GM18507 (cell line): ENCODE data around the gene NBAS.
"Not testable (repeated sequence)": the region's sequence is repeated elsewhere in the genome, so short reads cannot be mapped to it uniquely, and the experiment has no call there.

Experiments used
- DNase-seq: peaks from one replicate; pipeline ENCODE4 v3.0.0; 2011; ENCODE audit warnings: low read depth; ENCODE audit not compliant: insufficient read length; ENCODE audit errors: extremely low spot score
- FAIRE-seq: peaks from 2 replicates; lab custom pipeline; 2011; peaks lifted over from hg19 to GRCh38; lab: Jason Lieb, UNC

The NBAS gene

DNA sequence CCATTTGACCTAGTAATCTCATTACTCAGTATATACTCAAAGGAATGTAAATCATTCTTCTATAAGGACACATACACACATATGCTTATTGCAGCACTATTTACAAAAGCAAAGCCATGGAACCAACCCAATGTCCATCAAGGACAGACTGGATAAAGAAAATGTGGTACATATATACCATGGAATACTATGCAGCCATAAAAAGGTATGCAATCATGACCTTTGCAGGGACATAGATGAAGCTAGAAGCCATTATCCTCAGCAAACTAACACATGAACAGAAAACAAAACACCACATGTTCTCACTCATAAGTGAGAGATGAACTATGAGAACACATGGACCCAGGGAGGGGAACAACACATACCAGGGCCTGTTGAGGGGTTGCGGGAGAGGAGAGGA lies 214.5 kb downstream of the NBAS start:
- FAIRE-seq: no peak
- no peak for DNase-seq

DNA sequence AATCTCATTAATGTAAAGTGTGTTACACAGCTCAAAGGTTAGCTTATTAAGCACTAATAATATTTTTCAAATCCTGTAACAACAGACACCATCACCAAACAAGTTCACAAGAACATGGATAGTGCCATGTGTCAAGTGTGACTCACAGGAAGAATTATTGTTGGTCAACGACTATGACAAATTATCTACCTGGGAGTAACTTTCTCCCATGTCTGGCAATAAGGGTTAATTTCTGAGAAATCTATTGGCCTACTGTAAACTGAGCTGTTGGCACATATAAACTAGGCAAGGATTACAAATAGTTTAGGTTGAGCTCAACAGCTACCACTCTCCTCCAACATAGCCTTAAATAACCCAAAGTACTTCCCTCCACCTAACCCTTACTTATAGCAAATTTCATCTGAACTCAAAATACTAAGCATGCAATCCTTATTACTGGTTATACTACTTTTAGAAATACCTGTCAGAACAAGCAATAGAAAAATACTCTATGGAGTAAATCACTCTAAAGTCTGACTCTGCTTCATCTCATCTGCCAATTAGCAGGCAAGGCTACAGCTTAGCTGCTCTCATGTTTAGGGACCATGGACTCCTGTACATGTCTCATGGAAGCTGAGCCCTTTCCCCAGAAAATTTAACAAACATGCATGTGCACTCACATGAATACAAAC lies 223.0 kb downstream of the NBAS start:
- no peak for FAIRE-seq
- DNase-seq: no peak

DNA sequence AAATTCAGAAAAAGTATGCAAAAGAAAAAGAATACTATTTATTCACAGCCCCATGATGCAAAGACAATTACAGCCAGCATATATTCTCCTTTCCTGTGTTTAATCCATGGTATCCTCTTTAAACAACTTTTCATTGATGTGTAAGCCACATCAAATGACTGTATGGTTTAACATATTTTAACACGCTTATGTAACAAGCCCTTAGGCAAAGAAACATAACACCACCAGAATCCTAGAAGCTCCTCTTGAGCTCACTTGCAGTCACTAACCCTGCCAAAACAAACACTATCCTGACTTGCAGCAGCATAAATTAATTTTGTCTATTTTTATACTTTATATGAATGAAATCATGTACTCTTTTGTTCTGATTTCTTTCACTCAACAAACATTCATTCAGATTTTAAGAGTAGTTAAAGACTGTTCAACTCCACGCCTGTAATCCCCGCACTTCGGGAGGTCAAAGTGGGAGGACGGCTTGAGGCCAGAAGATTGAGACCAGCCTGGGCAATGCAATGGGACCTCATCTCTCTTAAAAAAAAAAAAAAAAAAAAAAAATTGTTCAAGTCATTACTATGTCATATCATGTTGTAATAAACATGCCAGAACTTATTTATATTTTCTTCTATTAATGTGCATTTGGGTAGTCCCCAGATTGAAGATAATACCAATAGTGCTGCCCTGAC lies 226.3 kb downstream of the NBAS start:
- no peak for DNase-seq
- FAIRE-seq: no peak

DNA sequence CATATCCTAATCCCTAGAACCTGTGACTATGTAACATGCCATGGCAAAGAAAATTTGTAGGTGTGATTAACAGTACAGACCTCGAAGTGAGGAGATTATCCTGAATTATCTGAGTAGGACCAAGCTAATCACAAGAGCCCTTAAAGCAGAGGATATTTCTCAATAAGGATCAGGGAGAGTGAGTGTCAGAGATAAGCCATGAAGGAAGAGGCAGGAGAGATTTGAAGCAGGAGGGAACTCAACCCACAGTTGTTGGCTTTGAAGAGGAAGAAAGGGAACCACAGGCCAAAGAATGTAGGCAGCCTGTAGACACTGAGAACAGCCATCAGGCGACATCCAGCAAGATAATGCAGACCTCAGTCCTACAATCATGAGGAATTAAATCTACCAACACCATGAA lies 229.3 kb downstream of the NBAS start:
- FAIRE-seq (no peak), DNase-seq (no peak)

DNA sequence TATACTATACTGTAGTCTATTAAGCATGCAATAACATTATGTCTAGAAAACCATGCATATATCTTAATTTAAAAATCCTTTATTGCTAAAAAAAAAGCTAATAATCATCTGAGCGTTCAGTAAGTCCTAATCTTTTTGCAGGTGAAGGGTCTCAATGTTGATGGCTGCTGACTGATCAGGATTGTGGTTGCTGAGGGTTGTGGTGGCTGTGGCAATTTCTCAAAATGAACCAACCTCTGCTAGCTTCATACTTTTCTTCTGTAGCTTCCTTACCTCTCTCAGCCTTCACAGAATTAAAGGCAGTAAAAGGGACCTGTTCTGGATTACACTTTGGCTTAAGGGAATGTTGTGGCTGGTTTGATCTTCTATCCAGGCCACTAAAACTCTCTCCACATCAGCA lies 235.8 kb downstream of the NBAS start:
- FAIRE-seq: no peak
- no peak for DNase-seq

DNA sequence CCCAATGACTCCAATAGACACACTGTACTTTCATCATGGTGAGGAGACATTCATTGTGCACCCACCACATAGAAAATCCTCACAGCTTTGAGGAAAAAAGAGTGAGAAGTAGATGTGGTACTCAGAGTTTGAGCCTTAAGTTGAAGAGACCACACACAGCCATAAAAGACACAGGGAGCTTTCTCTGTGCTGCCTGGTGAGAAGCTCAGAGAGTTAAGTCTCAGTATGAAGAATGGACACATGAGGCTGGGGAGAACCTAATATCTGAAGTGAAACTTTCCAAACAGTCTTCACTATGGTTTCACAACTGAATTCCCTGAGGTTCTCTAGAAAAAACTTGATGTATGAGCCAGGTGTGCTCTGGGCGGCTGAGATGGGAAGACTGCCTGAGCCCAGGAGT lies 237.9 kb downstream of the NBAS start:
- no peak for FAIRE-seq

DNA sequence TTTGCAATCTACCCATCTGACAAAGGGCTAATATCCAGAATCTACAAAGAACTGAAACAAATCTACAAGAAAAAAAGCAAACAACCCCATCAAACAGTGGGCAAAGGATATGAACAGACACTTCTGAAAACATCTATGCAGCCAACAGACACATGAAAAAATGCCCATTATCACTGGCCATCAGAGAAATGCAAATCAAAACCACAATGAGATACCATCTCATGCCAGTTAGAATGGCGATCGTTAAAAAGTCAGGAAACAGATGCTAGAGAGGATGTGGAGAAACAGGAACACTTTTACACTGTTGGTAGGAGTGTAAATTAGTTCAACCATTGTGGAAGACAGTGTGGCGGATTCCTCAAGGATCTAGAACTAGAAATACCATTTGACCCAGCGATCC lies 239.7 kb downstream of the NBAS start:
- not testable (repeated sequence) for DNase-seq, FAIRE-seq

More for the DNA sequence above, 237.9 kb downstream of the NBAS start:
- no peak for DNase-seq

DNA sequence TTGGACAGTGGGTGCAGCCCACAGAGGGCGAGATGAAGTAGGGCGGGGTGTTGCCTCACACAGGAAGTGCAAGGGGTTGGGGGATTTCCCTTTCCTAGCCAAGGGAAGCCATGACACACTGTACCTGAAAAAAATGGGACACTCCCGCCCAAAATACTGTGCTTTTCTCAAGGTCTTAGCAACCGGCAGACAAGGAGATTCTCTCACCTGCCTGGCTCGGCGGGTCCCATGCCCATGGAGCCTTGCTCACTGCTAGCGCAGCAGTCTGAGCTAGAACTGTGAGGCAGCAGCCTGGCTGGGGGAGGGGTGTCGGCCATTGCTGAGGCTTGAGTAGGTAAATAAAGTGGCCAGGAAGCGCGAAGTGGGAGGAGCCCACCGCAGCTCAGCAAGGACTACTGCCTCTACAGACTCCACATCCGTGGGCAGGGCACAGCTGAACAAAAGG lies 244.7 kb downstream of the NBAS start:
- no peak for DNase-seq

GRCh38 chr2:15315411-15315810 lies 245.7 kb downstream of the NBAS start:
- DNase-seq (no peak), FAIRE-seq (no peak)

More for the DNA sequence above, 244.7 kb downstream of the NBAS start:
- FAIRE-seq: no peak

- DNase-seq: peak; percentile 11
- peak; percentile 66 for FAIRE-seq
Observed at GRCh38 chr2:15313657-15314056, 247.5 kb downstream of the NBAS start.

DNA sequence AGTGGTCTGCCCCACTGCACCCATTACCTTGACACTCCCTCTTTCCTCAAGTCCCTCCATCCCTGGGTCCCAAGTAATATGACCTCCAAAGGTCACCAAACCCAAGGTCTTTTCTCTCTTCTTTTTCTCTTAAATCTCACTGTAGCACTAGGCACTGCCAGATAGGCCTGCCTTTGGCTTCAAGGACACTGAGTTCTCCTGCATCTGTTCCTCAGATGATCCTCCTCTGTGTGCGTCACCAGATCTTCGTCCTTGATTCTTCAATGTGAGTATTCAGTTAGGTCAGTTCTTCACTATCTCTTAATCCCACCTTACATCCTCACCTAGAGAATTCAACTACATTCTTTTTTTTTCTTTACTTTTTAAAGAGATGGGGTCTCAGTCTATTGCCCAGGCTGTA lies 249.2 kb downstream of the NBAS start:
- FAIRE-seq: no peak
- no peak for DNase-seq

GRCh38 chr2:15311201-15311907 lies 249.8 kb downstream of the NBAS start:
- no peak for DNase-seq
- peak; percentile 71 for FAIRE-seq

GRCh38 chr2:15307526-15307925 lies 253.6 kb downstream of the NBAS start:
- no peak for DNase-seq
- no peak for FAIRE-seq

DNA sequence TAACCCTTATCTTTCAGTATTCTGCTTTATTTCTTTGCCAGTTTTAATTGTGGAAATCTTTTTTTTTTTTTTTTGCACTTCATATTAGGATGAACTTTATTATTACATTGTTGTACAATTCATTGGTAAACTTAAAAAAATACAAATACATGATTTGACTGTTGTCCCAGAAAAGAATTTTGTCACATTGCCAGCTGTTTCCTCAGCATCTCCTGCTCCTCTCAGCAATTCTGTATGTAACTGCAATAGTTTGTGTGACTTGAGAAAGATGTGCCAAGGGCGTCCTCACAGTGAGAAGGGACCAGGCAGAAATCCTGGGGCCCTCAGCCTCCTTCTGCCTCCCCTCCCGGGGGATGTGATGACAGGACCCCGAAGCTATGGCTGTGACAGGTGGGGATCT lies 254.4 kb downstream of the NBAS start:
- DNase-seq (no peak), FAIRE-seq (no peak)

- DNase-seq (no peak), FAIRE-seq (no peak)
Observed at GRCh38 chr2:15303874-15304273, 257.3 kb downstream of the NBAS start.

GRCh38 chr2:15302154-15302553 lies 259.0 kb downstream of the NBAS start:
- FAIRE-seq: no peak
- DNase-seq: no peak

- DNase-seq: no peak
- no peak for FAIRE-seq
Observed at GRCh38 chr2:15300624-15301573, 260.2 kb downstream of the NBAS start.

GRCh38 chr2:15299904-15300520 lies 261.1 kb downstream of the NBAS start:
- no peak for FAIRE-seq
- DNase-seq: no peak

GRCh38 chr2:15298770-15299169 lies 262.4 kb downstream of the NBAS start:
- DNase-seq (no peak), FAIRE-seq (no peak)
